ENCODE measurements around the gene ME3.
A peak's percentile ranks its signal among the peaks of the same experiment; 100 is the strongest.
"Not testable (repeated sequence)": the region's sequence is repeated elsewhere in the genome, so short reads cannot be mapped to it uniquely, and the experiment has no call there.

ME3 gene

GRCh38 chr11:86541299-86541698 lies 131.1 kb downstream of the ME3 start:
- DNase-seq; H3K9me3 Mint-ChIP-seq; H3K4me3 Mint-ChIP-seq; H3K27ac Mint-ChIP-seq; H3K27me3 Mint-ChIP-seq; H3K36me3 Mint-ChIP-seq (ENCODE audit: low read depth); H3K4me1 Mint-ChIP-seq (ENCODE audit: low read depth): not testable (repeated sequence)

GRCh38 chr11:86538223-86538548 lies 134.2 kb downstream of the ME3 start:
- no peaks in the 10 kb centered on the region for H3K36me3 Mint-ChIP-seq (ENCODE audit: low read depth)
- H3K4me1 Mint-ChIP-seq (ENCODE audit: low read depth): peaks cover 2% of the 10 kb centered on the region
- no peaks in the 10 kb centered on the region for H3K27me3 Mint-ChIP-seq
- H3K27ac Mint-ChIP-seq: no peak overlapping the region
- no peaks in the 10 kb centered on the region for H3K9me3 Mint-ChIP-seq
- H3K4me3 Mint-ChIP-seq: no peak overlapping the region
- DNase-seq: no peak

GRCh38 chr11:86537541-86538222 lies 134.7 kb downstream of the ME3 start:
- Mint-ChIP-seq H3K4me3 (no peak overlapping the region), H3K36me3 (ENCODE audit: low read depth) (no peaks in the 10 kb centered on the region), H3K27me3 (no peaks in the 10 kb centered on the region), H3K9me3 (no peaks in the 10 kb centered on the region), H3K4me1 (ENCODE audit: low read depth) (peaks cover 2% of the 10 kb centered on the region), H3K27ac (no peak overlapping the region)
- no peak for DNase-seq

- no peaks in the 10 kb centered on the region for H3K27me3 Mint-ChIP-seq
- H3K4me3 Mint-ChIP-seq: no peak overlapping the region
- no peak for DNase-seq
- H3K36me3 Mint-ChIP-seq (ENCODE audit: low read depth): no peaks in the 10 kb centered on the region
- peaks cover 2% of the 10 kb centered on the region for H3K4me1 Mint-ChIP-seq (ENCODE audit: low read depth)
- no peaks in the 10 kb centered on the region for H3K9me3 Mint-ChIP-seq
- H3K27ac Mint-ChIP-seq: no peak overlapping the region
Observed at GRCh38 chr11:86535773-86536172, 136.6 kb downstream of the ME3 start.

- Mint-ChIP-seq H3K4me1 (ENCODE audit: low read depth) (peaks cover 15% of the 10 kb centered on the region), H3K27me3 (peaks cover 2% of the 10 kb centered on the region), H3K36me3 (ENCODE audit: low read depth) (peaks cover 10% of the 10 kb centered on the region), H3K9me3 (peaks cover 20% of the 10 kb centered on the region), H3K27ac (no peak overlapping the region), H3K4me3 (no peak overlapping the region)
- DNase-seq: no peak
Observed at GRCh38 chr11:86524620-86525352, 147.6 kb downstream of the ME3 start.

GRCh38 chr11:86523738-86524619 lies 148.4 kb downstream of the ME3 start:
- DNase-seq: no peak
- peaks cover 20% of the 10 kb centered on the region for H3K9me3 Mint-ChIP-seq
- H3K36me3 Mint-ChIP-seq (ENCODE audit: low read depth): peaks cover 10% of the 10 kb centered on the region
- H3K4me3 Mint-ChIP-seq: no peak overlapping the region
- H3K27me3 Mint-ChIP-seq: peaks cover 2% of the 10 kb centered on the region
- peaks cover 15% of the 10 kb centered on the region for H3K4me1 Mint-ChIP-seq (ENCODE audit: low read depth)
- H3K27ac Mint-ChIP-seq: peak overlapping the region; percentile 24

GRCh38 chr11:86522512-86522911 lies 149.9 kb downstream of the ME3 start:
- not testable (repeated sequence) for H3K27me3 Mint-ChIP-seq, DNase-seq, H3K4me3 Mint-ChIP-seq, H3K27ac Mint-ChIP-seq
- Mint-ChIP-seq H3K36me3 (ENCODE audit: low read depth) (peaks cover 10% of the 10 kb centered on the region), H3K4me1 (ENCODE audit: low read depth) (peaks cover 15% of the 10 kb centered on the region), H3K9me3 (peaks cover 16% of the 10 kb centered on the region)

GRCh38 chr11:86519064-86519911 lies 153.1 kb downstream of the ME3 start:
- no peak for DNase-seq
- peaks cover 6% of the 10 kb centered on the region for H3K9me3 Mint-ChIP-seq
- no peaks in the 10 kb centered on the region for H3K27me3 Mint-ChIP-seq
- H3K36me3 Mint-ChIP-seq (ENCODE audit: low read depth): no peaks in the 10 kb centered on the region
- no peak overlapping the region for H3K27ac Mint-ChIP-seq
- peaks cover 6% of the 10 kb centered on the region for H3K4me1 Mint-ChIP-seq (ENCODE audit: low read depth)
- no peak overlapping the region for H3K4me3 Mint-ChIP-seq

- H3K27ac Mint-ChIP-seq: no peak overlapping the region
- DNase-seq: no peak
- H3K36me3 Mint-ChIP-seq (ENCODE audit: low read depth): no peaks in the 10 kb centered on the region
- no peaks in the 10 kb centered on the region for H3K27me3 Mint-ChIP-seq
- H3K4me3 Mint-ChIP-seq: no peak overlapping the region
- H3K4me1 Mint-ChIP-seq (ENCODE audit: low read depth): peaks cover 2% of the 10 kb centered on the region
- peaks cover 2% of the 10 kb centered on the region for H3K9me3 Mint-ChIP-seq
Observed at GRCh38 chr11:86518211-86518610, 154.2 kb downstream of the ME3 start.

GRCh38 chr11:86517557-86517956 lies 154.9 kb downstream of the ME3 start:
- H3K9me3 Mint-ChIP-seq: peaks cover 2% of the 10 kb centered on the region
- no peaks in the 10 kb centered on the region for H3K27me3 Mint-ChIP-seq
- no peak overlapping the region for H3K27ac Mint-ChIP-seq
- H3K4me3 Mint-ChIP-seq: no peak overlapping the region
- no peak for DNase-seq
- H3K36me3 Mint-ChIP-seq (ENCODE audit: low read depth): no peaks in the 10 kb centered on the region
- peaks cover 2% of the 10 kb centered on the region for H3K4me1 Mint-ChIP-seq (ENCODE audit: low read depth)

GRCh38 chr11:86515297-86516094 lies 156.9 kb downstream of the ME3 start:
- Mint-ChIP-seq H3K27me3 (no peaks in the 10 kb centered on the region), H3K27ac (no peak overlapping the region), H3K36me3 (ENCODE audit: low read depth) (no peaks in the 10 kb centered on the region), H3K9me3 (no peaks in the 10 kb centered on the region), H3K4me1 (ENCODE audit: low read depth) (peaks cover 2% of the 10 kb centered on the region), H3K4me3 (no peak overlapping the region)
- no peak for DNase-seq

GRCh38 chr11:86514453-86514852 lies 158.0 kb downstream of the ME3 start:
- Mint-ChIP-seq H3K36me3 (ENCODE audit: low read depth) (no peaks in the 10 kb centered on the region), H3K4me1 (ENCODE audit: low read depth) (peaks cover 2% of the 10 kb centered on the region), H3K4me3 (no peak overlapping the region), H3K27me3 (no peaks in the 10 kb centered on the region), H3K9me3 (no peaks in the 10 kb centered on the region), H3K27ac (no peak overlapping the region)
- no peak for DNase-seq

- H3K4me1 Mint-ChIP-seq (ENCODE audit: low read depth): peaks cover 2% of the 10 kb centered on the region
- H3K27ac Mint-ChIP-seq: no peak overlapping the region
- no peaks in the 10 kb centered on the region for H3K36me3 Mint-ChIP-seq (ENCODE audit: low read depth)
- no peak for DNase-seq
- no peak overlapping the region for H3K4me3 Mint-ChIP-seq
- no peaks in the 10 kb centered on the region for H3K27me3 Mint-ChIP-seq
- H3K9me3 Mint-ChIP-seq: no peaks in the 10 kb centered on the region
Observed at GRCh38 chr11:86513746-86514373, 158.6 kb downstream of the ME3 start.
